Activated naive CD4-positive, alpha-beta T cell treated with anti-CD3 and anti-CD28 coated beads for 36 hours (primary cell): ENCODE measurements around the gene THPO. TPM values are rescaled to one million over a fixed set of nuclear protein-coding genes. Genes with fewer than 3 reads are reported as not detected.
"Not testable (repeated sequence)": the region's sequence is repeated elsewhere in the genome, so short reads cannot be mapped to it uniquely, and the experiment has no call there.

Experiments used
- CTCF ChIA-PET: fragments of 350-600 bp; sonication (Branson Sonifier 250); formaldehyde crosslinking; loops from one replicate; lab custom pipeline; 2021; ENCODE audit warnings: antibody characterized with exemption; lab: Charles Lee
- DNase-seq: peaks from one replicate; pipeline ENCODE4 v3.0.0-alpha.2; 2020
- H3K27ac Mint-ChIP-seq: one replicate; pipeline ENCODE4 v1.8.0; 2021; ENCODE audit warnings: mild to moderate bottlenecking, mixed read lengths
- H3K27me3 Mint-ChIP-seq: one replicate; pipeline ENCODE4 v1.8.0; 2021; ENCODE audit warnings: low read depth, mixed read lengths
- H3K36me3 Mint-ChIP-seq: one replicate; pipeline ENCODE4 v1.8.0; 2021; ENCODE audit warnings: low read depth, mixed read lengths
- H3K4me1 Mint-ChIP-seq: one replicate; pipeline ENCODE4 v1.8.0; 2021; ENCODE audit warnings: low read depth, mixed read lengths
- H3K4me3 Mint-ChIP-seq: one replicate; pipeline ENCODE4 v1.8.0; 2021; ENCODE audit warnings: mild to moderate bottlenecking, moderate library complexity, mixed read lengths
- H3K9me3 Mint-ChIP-seq: one replicate; pipeline ENCODE4 v1.8.0; 2021; ENCODE audit warnings: mixed read lengths
- intact Hi-C: fragments of 100-400 bp; cut with micrococcal nuclease; formaldehyde crosslinking; loops from one replicate; pipeline ENCODE4 v1.15.1; 2023
- total RNA-seq, 2 experiments: library from RNA; stranded (reverse); gene quantifications; one replicate each; pipeline ENCODE4 v1.2.3, GENCODE V29; 2021

Gene THPO
- total RNA-seq, 2 experiments from 2014 or later: not detected

- Mint-ChIP-seq H3K27me3 (no peaks in the 10 kb centered on the region), H3K4me1 (peaks cover 16% of the 10 kb centered on the region), H3K9me3 (no peaks in the 10 kb centered on the region), H3K27ac (no peak overlapping the region), H3K4me3 (no peak overlapping the region), H3K36me3 (peaks cover 4% of the 10 kb centered on the region)
- intact Hi-C loops: no loop called here
- CTCF ChIA-PET: interaction anchor here (0.7 to 2.6 kb wide), 2 partner anchors 12 to 30 kb away, joined by 3 to 8 read pairs; no protein-coding TSS in a partner anchor
- DNase-seq: no peak
Observed at GRCh38 chr3:184341925-184342324, 36.1 kb downstream of the THPO start.

GRCh38 chr3:184339451-184340135 lies 38.4 kb downstream of the THPO start:
- peaks cover 30% of the 10 kb centered on the region for H3K4me1 Mint-ChIP-seq
- H3K36me3 Mint-ChIP-seq, H3K9me3 Mint-ChIP-seq, H3K27ac Mint-ChIP-seq, H3K27me3 Mint-ChIP-seq, H3K4me3 Mint-ChIP-seq, DNase-seq, intact Hi-C loops: not testable (repeated sequence)
- CTCF ChIA-PET: interaction anchor here (0.5 to 1.9 kb wide), 3 partner anchors 11 to 180 kb away, joined by 3 to 5 read pairs (median 3); no protein-coding TSS in a partner anchor

- no peaks in the 10 kb centered on the region for H3K9me3 Mint-ChIP-seq
- DNase-seq: no peak
- H3K27ac Mint-ChIP-seq: no peak overlapping the region
- H3K27me3 Mint-ChIP-seq: no peaks in the 10 kb centered on the region
- intact Hi-C loops: no loop called here
- CTCF ChIA-PET: interaction anchor here (0.5 to 1.9 kb wide), 3 partner anchors 12 to 181 kb away, joined by 3 to 5 read pairs (median 3); no protein-coding TSS in a partner anchor
- H3K4me1 Mint-ChIP-seq: peaks cover 36% of the 10 kb centered on the region
- H3K4me3 Mint-ChIP-seq: no peak overlapping the region
- H3K36me3 Mint-ChIP-seq: peaks cover 2% of the 10 kb centered on the region
Observed at GRCh38 chr3:184339001-184339400, 39.0 kb downstream of the THPO start.

- Mint-ChIP-seq H3K36me3 (peaks cover 4% of the 10 kb centered on the region), H3K9me3 (no peaks in the 10 kb centered on the region), H3K27me3 (no peaks in the 10 kb centered on the region), H3K4me3 (no peak overlapping the region), H3K27ac (no peak overlapping the region), H3K4me1 (peaks cover 40% of the 10 kb centered on the region)
- CTCF ChIA-PET: interaction anchor here (1.0 to 1.9 kb wide), 2 partner anchors 12 to 15 kb away, joined by 3 to 5 read pairs; no protein-coding TSS in a partner anchor
- DNase-seq: no peak
- intact Hi-C loops: no loop called here
Observed at GRCh38 chr3:184338511-184338945, 39.5 kb downstream of the THPO start.

DNA sequence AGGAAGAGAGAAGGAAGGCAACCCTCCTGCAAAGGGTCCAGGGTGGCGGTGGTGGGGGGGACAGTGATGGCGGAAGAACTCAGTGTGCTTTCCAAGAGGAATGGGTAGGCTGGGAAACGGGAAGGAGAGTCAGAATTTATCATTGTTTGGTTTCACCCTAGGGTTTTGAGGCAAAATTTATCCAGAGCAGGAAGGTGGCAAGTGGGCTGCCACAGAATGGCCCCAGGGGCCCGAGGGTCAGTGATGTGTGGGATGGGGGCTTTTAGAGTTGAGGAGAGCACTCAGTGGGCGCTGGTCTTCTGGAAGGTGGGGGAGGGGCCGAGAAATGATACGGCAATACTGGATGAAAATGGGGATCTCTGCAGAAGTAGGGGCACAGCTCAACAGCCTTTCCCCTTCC lies 40.0 kb downstream of the THPO start:
- CTCF ChIA-PET: interaction anchor here (1.8 to 1.9 kb wide), 2 partner anchors 16 to 17 kb away, joined by 5 read pairs; no protein-coding TSS in a partner anchor
- intact Hi-C loops: no loop called here
- DNase-seq: no peak
- H3K4me1 Mint-ChIP-seq: peaks cover 46% of the 10 kb centered on the region
- H3K27ac Mint-ChIP-seq: no peak overlapping the region
- no peak overlapping the region for H3K4me3 Mint-ChIP-seq
- H3K9me3 Mint-ChIP-seq: no peaks in the 10 kb centered on the region
- peaks cover 9% of the 10 kb centered on the region for H3K36me3 Mint-ChIP-seq
- no peaks in the 10 kb centered on the region for H3K27me3 Mint-ChIP-seq

- Mint-ChIP-seq H3K4me1 (peaks cover 52% of the 10 kb centered on the region), H3K27me3 (no peaks in the 10 kb centered on the region), H3K36me3 (peaks cover 15% of the 10 kb centered on the region), H3K9me3 (no peaks in the 10 kb centered on the region), H3K4me3 (peak within 1 kb of the TSS; percentile 80), H3K27ac (peak within 1 kb of the TSS; percentile 43)
- CTCF ChIA-PET: interaction anchor here (0.8 to 1.8 kb wide), 2 partner anchors 18 to 32 kb away, joined by 3 to 5 read pairs; no protein-coding TSS in a partner anchor
- DNase-seq: no peak
- intact Hi-C loops: no loop called here
Observed at GRCh38 chr3:184337399-184337714, 40.6 kb downstream of the THPO start, which contains the start of gene FAM131A. TSS of gene FAM131A (plus strand) at chr3:184337600. CDS start at chr3:184337631, 31 bp downstream.

GRCh38 chr3:184336547-184337398 lies 41.2 kb downstream of the THPO start:
- CTCF ChIA-PET: interaction anchor here (0.8 to 1.8 kb wide), 2 partner anchors 19 to 31 kb away, joined by 3 to 5 read pairs; no protein-coding TSS in a partner anchor
- Mint-ChIP-seq H3K27ac (peak overlapping the region; percentile 43), H3K9me3 (no peaks in the 10 kb centered on the region), H3K4me1 (peaks cover 58% of the 10 kb centered on the region), H3K36me3 (peaks cover 21% of the 10 kb centered on the region), H3K4me3 (peak overlapping the region; percentile 80), H3K27me3 (no peaks in the 10 kb centered on the region)
- intact Hi-C loops: no loop called here
- DNase-seq: no peak

DNA sequence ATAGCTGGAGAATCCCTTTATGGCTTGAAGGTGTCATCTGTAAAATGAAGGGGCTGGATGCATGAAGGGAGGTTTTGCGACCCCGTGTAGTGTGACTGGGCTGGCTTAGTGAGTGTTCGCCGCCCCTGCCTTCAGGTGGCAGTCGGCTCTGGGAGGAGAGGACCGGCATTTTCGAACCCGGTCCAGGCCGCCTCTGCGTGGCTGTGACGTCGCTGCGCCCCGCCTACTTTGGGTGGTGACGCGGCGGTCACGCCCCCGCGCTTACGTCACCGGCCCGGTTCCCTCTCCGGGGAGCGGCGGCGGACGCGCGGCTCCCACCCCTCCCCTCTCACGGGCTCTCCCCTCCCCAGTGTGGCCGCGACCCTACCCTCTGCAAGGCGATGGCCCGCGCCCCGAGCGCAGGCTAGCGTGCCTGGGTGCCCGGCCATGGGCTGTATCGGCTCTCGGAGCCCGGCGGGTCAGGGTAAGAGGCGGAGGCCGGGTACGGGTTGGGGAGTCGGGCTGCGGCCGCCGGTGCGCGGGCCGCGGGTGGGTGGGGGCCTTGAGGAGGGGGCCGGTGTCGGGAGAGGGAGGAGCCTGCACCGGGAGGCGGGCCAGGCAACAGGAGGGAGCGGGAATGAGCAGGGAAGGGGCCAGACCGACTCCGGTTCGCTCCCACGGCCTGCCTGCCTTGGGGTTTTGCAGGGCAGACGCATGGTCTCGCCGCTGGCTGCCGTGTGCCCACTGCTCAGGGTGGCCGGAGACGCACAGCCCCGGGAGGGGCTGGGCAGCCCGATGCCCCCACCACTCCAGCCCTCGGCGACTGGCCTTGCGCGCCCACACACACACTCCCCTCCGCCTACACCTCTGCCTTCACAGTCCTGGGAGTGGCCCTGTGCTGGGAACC lies 42.1 kb downstream of the THPO start:
- Mint-ChIP-seq H3K4me1 (peaks cover 62% of the 10 kb centered on the region), H3K4me3 (peak overlapping the region; percentile 80), H3K36me3 (peaks cover 28% of the 10 kb centered on the region), H3K27me3 (no peaks in the 10 kb centered on the region), H3K27ac (peak overlapping the region; percentile 87), H3K9me3 (no peaks in the 10 kb centered on the region)
- intact Hi-C loops: loop anchor here (1.0 to 2.0 kb wide), 3 partner anchors 22 to 37 kb away; partner anchors contain the start of genes EIF4G1 and PSMD2
- CTCF ChIA-PET: interaction anchor here (1.0 kb wide), 2 partner anchors 20 to 88 kb away, joined by 3 read pairs; no protein-coding TSS in a partner anchor
- peak; percentile 85 for DNase-seq

DNA sequence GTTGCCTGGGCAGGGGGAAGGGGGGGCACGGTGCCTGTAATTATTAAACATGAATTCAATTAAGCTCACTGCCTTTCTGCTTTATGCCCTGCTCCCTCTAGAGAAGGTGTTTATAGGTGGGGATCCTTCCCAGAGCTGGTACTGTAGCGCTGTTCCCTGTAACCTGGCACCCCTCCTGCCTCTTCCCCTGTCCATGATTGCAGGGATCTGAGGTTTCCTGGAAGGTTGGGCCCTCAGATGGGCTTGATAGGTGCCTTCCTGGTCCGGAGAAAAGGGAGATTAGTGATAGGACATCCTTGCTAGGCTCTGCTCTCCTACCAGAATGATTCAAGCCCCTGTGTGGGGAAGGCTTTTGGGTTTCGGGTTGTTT lies 42.7 kb downstream of the THPO start:
- Mint-ChIP-seq H3K4me3 (peak overlapping the region; percentile 80), H3K9me3 (no peaks in the 10 kb centered on the region), H3K27ac (peak overlapping the region; percentile 87), H3K4me1 (peaks cover 58% of the 10 kb centered on the region), H3K36me3 (peaks cover 30% of the 10 kb centered on the region), H3K27me3 (no peaks in the 10 kb centered on the region)
- no peak for DNase-seq
- intact Hi-C loops: loop anchor here (1.0 to 2.0 kb wide), 3 partner anchors 21 to 36 kb away; partner anchors contain the start of genes EIF4G1 and PSMD2
- CTCF ChIA-PET: interaction anchor here (1.0 kb wide), 2 partner anchors 19 to 87 kb away, joined by 3 read pairs; no protein-coding TSS in a partner anchor

DNA sequence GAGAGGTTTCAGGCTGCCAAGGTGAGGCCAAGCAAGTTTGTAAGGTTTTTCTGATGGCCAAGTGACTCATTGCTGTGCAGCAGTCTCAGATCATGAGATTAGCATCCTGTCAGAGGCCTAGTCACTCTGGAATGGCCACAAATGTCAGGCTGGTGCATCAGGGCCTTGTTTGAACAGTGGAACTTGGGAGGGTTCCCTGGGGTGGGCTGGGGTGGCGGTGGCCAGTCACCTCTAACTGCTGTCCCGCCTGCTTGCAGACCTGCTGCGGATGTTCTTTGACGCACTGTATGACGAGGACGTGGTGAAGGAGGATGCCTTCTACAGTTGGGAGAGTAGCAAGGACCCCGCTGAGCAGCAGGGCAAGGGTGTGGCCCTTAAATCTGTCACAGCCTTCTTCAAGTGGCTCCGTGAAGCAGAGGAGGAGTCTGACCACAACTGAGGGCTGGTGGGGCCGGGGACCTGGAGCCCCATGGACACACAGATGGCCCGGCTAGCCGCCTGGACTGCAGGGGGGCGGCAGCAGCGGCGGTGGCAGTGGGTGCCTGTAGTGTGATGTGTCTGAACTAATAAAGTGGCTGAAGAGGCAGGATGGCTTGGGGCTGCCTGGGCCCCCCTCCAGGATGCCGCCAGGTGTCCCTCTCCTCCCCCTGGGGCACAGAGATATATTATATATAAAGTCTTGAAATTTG lies 43.4 kb downstream of the THPO start:
- CTCF ChIA-PET: no interaction called here
- H3K27me3 Mint-ChIP-seq: no peaks in the 10 kb centered on the region
- no peak overlapping the region for H3K4me3 Mint-ChIP-seq
- peak overlapping the region; percentile 81 for H3K27ac Mint-ChIP-seq
- peak; percentile 59 for DNase-seq
- H3K9me3 Mint-ChIP-seq: no peaks in the 10 kb centered on the region
- H3K36me3 Mint-ChIP-seq: peaks cover 34% of the 10 kb centered on the region
- intact Hi-C loops: loop anchor here (1.0 to 2.0 kb wide), 3 partner anchors 20 to 36 kb away; partner anchors contain the start of genes EIF4G1 and PSMD2
- H3K4me1 Mint-ChIP-seq: peaks cover 59% of the 10 kb centered on the region

DNA sequence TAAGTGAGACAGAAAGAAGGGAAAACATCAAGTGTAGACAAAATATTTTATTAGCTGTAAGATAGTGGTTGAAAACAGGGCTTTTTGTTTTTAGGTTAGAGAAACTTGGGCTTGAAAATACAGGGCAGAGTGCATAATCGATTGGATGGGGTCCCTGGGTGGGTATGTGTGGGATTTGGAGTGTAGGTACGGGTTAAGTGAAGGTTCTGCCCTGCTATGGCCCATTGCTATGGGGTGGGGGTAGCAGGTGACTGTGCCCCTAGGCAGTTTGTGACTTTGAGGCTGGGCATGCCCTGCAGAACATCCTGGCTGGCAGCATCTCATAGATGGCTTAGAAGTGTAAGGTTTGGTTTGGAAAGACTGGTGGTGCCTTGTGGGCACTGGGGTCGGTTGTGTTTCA lies 44.3 kb downstream of the THPO start:
- intact Hi-C loops: loop anchor here (2.0 kb wide), 1 partner anchor 35 kb away; the partner anchor contains the start of gene PSMD2
- H3K4me1 Mint-ChIP-seq: peaks cover 64% of the 10 kb centered on the region
- H3K9me3 Mint-ChIP-seq: no peaks in the 10 kb centered on the region
- CTCF ChIA-PET: interaction anchor here (0.9 kb wide), 1 partner anchor 10 kb away, joined by 3 read pairs; no protein-coding TSS in a partner anchor
- H3K27me3 Mint-ChIP-seq: no peaks in the 10 kb centered on the region
- H3K4me3 Mint-ChIP-seq: no peak overlapping the region
- no peak for DNase-seq
- H3K36me3 Mint-ChIP-seq: peaks cover 42% of the 10 kb centered on the region
- peak overlapping the region; percentile 81 for H3K27ac Mint-ChIP-seq
